ENCODE data around the gene PMVK.
A peak's percentile ranks its signal among the peaks of the same experiment; 100 is the strongest.

DNA sequence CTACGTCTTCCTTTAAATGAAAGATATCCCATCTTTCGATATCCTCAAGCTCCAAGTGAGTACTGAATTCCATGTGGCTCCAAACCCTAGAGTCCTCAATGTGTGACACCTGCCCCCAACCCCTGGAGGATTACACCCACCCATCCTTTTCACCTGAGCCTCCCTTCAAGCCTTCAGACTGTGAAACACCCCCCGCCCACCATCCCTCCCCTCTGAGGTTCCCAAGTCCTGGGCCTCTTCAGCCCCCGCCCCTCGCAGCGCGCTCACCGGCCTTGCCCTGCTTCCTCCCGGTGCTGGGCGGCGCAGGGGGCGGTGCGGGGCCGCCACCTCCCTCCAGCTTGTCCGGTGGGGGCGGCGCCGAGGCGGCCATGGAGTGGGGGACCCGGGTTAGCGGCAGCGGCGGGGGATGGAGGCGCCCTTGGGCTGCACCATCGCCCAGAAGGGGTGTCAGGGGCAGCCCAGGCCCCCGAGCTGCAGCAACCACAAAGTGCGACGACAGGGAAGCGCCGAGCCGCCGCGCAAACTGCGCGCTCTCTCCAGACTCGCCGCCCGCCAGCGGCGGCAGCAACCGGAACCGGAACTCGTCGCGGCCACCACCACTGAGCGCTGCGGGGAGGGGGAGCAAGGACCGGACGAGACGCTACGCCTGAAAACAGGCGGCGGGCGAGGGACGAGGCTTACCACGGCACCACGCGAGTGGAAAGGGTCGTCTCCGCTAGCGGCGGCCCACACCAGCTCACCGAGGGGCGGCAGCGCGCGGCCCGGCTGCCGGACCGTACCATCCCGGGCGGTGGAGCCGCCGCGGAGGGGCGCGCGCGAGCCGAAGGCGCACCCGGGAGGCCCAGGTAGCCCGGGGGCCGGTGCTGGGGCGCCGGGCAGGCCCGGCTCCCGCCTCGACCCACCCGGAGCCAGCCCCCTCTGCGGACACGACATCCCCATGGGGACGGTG, 25.0 kb upstream of the PMVK start, which contains the start of gene PYGO2:
- TF ChIP-seq, protein P1, sequence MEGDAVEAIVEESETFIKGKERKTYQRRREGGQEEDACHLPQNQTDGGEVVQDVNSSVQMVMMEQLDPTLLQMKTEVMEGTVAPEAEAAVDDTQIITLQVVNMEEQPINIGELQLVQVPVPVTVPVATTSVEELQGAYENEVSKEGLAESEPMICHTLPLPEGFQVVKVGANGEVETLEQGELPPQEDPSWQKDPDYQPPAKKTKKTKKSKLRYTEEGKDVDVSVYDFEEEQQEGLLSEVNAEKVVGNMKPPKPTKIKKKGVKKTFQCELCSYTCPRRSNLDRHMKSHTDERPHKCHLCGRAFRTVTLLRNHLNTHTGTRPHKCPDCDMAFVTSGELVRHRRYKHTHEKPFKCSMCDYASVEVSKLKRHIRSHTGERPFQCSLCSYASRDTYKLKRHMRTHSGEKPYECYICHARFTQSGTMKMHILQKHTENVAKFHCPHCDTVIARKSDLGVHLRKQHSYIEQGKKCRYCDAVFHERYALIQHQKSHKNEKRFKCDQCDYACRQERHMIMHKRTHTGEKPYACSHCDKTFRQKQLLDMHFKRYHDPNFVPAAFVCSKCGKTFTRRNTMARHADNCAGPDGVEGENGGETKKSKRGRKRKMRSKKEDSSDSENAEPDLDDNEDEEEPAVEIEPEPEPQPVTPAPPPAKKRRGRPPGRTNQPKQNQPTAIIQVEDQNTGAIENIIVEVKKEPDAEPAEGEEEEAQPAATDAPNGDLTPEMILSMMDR (IDR thresholded peaks at IDR 0.05; ENCODE audit: poor library complexity), result peak; percentile 79
- no peak for TF ChIP-seq EZH2 (IDR thresholded peaks at IDR 0.05; ENCODE audit: borderline replicate concordance)
